HG03575 (cell line): ENCODE measurements around the gene TIMP3.

Experiments
- ATAC-seq: cut with Tn5 transposase; IDR thresholded peaks from one replicate; pipeline ENCODE4 v1.9.1; 2021; ENCODE audit not compliant: unreplicated experiment, insufficient number of reproducible peaks, low FRiP score; ENCODE audit errors: extremely low read depth

The TIMP3 gene

DNA sequence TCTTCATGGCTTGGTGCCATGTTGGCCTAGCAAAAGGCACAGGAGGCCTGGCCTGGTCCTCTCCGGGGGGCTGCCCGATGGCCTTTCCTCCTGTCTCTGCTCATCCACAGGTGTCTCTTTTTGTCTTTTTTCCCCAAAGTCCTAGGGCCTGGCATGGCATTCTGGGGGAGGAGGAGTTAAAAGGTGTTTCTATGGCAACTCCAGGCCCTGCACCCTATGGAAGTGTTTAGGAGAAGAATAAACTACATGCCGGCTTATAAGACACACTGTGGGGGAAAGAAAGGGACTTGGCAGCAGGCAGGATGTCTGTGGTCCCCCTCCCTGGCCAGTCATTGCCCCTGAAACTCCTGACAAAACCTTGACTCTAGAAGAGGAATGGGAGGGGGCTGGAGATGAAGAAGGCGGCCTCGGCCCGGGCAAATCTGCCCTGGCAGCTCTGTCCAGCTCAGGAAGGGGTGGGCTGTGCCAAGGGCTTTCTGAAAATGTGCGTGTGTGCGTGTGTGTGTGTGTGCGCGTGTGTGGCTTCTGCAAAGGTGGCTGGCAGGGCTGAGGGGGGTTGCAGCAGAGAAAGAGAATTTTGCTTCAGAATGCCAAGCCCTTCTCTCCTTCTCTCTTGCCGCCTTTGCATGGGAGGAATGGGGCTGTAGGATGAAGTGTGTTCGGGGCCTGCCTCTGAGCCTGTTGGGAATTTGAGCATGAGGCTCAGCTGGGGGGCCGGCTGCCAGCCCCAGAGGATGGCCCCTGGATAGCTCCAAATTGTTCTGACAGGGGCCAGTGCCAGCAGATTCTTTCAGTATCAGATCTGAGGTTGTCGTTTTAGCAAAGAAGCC is 3.2 kb downstream of the TIMP3 start:
- no peak for ATAC-seq

- no peak for ATAC-seq
Measured at GRCh38 chr22:32805361-32805881, 3.9 kb downstream of the TIMP3 start.

- ATAC-seq = no peak
Measured at GRCh38 chr22:32806296-32806695, 4.8 kb downstream of the TIMP3 start.

DNA sequence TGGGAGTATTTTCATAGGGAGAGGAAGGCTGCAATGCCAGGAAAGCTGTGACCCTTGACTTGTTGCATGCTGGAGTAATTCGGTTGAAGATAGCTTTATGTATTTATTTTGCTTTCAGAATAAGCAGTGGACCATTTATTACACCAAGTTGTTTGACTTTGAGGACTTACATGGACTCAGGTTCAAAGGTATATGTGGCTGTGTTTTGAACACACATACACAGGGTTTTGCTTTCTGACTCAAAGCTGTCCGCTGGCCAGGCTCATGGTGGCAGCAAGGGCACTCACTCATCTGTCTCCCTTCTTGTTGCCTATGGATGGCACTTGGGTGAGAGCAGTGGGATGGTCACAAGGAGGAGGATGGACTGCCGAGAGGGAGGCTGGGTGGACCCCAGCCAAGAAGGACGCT is 6.5 kb downstream of the TIMP3 start:
- ATAC-seq = no peak

DNA sequence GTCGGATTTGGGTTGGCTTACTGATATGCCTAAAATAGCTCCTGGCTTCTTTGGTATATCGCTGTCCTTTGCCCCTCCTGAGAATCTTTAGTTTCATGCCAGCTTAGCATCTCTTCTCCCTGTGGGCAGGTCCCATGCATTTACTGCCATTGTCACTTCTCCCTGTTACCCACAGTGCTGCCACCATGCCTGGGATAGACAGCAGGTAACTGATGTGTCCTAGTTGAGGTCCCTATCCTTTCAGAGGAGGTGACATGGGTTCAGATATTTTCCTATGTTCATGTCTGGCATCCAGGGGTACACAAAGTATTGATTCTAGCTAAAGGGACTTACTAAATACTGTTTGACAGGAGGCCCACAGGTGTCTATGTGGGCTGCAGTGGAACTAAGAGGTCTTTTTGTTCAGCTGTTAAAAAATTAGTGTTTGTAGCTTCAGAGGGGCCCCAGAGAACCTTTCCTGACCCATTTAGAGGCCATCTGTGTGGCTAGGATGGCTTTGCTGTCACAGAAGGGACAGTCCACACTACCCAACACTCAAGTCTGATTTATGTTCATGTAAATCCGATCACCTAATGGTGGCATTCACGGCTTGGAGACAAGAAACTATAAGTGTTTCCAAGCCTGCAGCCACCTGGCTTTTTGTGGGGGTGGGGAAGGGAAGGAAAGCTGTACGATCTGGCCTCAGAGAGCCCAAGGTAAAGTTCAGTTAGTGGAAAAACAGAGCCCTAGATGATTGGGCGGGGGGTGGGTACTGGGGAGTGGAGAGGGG is 8.5 kb downstream of the TIMP3 start:
- no peak for ATAC-seq

- ATAC-seq = no peak
Measured at GRCh38 chr22:32810555-32811133, 9.1 kb downstream of the TIMP3 start.

- ATAC-seq = no peak
Measured at GRCh38 chr22:32811788-32812545, 10.5 kb downstream of the TIMP3 start.

DNA sequence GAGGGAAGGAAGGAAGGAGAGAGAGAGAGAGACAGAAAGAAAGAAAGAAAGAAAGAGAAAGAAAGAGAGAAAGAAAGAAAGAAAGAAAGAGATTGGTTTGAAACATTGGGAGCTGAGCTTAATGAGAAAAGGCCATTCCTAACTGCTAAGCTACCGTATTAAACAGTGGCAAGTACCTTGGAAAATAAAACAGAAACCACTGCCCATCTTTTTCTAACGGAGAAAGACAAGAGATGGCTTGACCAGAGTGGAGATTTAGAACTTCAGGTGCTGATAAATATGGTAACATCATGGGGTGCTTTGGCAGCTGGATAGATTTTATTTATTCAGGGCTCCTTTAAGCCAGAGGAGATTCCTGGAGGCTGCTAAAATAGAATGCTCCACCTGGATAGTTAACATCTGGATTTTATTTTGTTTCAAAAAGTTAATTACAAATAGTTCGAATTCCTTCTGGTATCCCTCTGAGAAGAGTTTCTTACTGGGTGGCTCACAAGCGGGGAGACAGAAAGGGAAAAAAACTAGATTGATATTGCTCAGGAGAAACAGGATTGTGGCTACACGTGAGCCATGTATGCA is 12.9 kb downstream of the TIMP3 start:
- no peak for ATAC-seq

DNA sequence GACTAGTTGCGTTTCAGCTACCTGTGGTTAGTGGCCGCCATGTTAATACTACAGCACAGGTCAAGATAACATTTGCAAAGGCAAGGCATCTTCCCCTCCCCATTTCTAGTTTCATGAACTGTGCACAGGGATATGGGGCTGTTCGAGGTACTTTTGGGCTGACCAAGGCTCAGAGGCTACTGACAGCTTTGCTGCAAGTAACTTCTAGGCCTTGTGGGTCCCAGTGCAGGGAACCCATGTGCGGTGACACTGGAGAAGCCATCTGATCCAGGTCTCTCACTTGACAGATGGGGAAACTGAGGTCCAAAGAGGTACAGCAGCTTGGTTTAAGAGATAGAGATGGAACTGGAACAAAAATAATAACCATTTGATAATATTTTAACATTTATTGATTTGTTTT is 13.6 kb downstream of the TIMP3 start:
- no peak for ATAC-seq

GRCh38 chr22:32815943-32816342 is 14.4 kb downstream of the TIMP3 start:
- no peak for ATAC-seq

DNA sequence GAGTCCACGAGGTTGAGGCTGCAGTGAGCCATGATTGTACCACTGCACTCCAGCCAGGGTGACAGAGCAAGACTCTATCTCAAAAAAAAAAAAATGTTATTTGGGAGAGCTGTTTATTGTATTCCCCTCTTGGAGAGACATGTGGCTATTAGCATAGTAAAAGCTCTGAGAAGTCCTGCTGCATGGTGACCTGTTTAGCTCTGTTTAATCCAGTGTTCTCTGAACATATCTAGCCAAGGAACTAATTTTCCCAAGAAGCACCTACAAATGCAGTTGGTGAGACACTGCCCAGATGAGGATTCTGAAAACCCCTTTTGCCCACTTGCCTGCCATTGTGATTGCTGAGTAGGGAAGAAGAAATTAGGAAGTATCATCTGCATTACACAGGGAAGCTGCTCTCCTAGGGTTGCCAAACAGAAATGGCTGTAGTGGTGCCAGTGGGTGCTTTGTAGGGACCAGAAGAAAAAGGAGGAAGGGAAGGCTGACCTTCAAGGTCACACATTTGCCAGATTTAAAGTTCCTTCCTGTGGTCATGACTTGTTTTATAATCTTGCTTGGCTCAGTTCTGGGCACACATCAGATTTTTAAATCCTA is 15.7 kb downstream of the TIMP3 start:
- no peak for ATAC-seq

DNA sequence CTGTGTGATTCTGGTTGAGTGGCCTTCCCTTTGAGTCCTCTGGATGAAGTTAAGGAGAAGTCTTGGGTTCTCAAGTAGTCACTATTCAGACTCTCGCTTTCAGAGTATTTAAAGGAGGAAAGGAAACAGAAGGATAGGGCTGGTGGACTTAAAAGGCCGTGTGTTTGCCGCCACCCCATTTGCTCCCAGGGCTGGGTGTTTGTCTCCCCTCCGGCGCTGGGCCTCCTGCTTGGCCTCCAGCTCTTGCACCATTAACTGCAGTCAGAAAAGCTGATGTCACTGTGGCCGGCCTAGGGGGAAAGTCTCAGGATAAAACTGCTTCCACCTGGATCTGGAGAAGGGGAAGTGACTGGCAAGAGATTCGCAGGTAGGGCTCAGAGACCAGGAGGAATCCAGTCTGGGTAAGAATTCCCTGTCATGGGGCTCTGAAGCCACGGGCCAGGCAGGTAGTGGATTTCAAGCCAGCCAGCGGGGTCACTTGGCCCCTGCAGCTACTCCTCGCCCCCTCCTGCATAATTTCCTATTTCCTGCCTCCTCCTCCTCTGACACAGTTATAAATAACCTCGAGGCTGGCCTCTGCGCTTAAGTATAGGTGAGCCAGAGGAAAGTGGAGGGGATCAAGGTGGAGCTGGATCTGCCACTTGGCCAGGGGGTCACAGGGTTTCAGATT is 17.1 kb downstream of the TIMP3 start:
- ATAC-seq = no peak

DNA sequence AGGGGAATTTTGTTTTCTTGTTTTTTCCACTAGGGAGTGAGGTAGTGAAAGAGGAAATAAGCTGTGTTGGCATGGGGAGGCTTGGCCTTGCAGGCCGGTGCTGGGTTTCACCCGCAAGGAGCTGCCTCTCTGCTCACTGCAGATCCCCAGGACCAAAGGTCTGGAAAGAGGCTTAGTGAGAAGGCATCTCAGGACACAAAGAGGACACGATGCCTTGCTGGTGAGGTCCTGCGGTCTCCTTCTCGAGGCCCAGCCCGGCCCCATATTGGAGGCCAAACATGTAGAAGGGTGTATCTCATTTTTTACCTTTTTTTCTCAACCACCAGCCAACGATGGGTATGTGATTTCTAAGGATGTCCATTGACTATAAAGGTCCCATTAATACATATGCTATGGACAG is 17.6 kb downstream of the TIMP3 start:
- ATAC-seq = no peak

- ATAC-seq = no peak
Measured at GRCh38 chr22:32820131-32821119, 18.9 kb downstream of the TIMP3 start.

DNA sequence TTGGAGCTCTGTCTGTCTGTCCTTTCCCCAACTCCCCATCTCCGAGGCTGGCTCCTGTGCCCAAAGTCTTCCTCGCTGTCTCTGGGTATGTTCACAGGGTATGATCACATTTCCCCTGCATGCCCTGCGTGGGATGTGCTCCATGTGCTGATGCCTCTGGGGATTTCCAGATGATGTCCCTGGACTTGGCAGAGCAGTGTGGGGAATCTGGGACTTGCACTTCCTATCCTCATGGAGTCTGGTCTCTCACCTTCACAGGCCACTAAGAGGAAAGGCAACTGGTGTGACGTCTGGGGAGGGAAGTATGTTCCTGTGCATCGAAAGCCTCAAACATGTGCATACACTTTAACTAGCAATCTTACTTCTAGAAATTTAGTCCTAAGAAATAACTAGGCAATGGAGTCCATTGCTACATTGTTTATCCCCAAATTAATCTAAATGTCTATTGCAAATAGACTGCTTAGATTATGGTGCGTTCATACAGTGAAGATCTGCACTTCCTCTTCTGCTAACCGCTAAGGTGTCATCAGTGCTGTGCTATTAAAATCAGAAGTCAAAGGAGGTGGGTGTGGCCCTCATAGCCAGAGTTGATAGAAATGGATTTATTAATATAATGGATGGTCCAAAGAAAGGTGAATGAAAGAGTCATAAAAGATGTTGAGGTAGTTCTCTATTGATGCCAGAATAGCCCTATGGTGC is 20.8 kb downstream of the TIMP3 start:
- ATAC-seq = no peak

- no peak for ATAC-seq
Measured at GRCh38 chr22:32823024-32823730, 21.7 kb downstream of the TIMP3 start.
